ENCODE results near the gene ERICH4. TPM values are rescaled to one million over a fixed set of nuclear protein-coding genes. Genes with fewer than 3 reads are reported as not detected.

The ERICH4 gene
- total RNA-seq, 1 experiment from 2014 or later: not detected

GRCh38 chr19:41435936-41436673, 6.9 kb upstream of the ERICH4 start:
- Histone ChIP-seq H3K79me2 (ENCODE audit: low read depth) (peaks cover 6% of the 10 kb centered on the region; the same call in 1 of the 2 replicates), H3K9me2 (ENCODE audit: insufficient read depth) (no peaks in the 10 kb centered on the region), H3K4me1 (replicated peaks; ENCODE audit: insufficient read depth) (peaks cover 7% of the 10 kb centered on the region; the same call in 1 of the 2 replicates), H3K4me2 (no peak overlapping the region), H3F3A (ENCODE audit: insufficient read depth, low read depth) (peaks cover 3% of the 10 kb centered on the region; the same call in 1 of the 2 replicates), H4K20me1 (ENCODE audit: insufficient read depth) (no peaks in the 10 kb centered on the region), H3K4me3 (no peak overlapping the region), H2AFZ (no peak overlapping the region), H3K27ac (no peak overlapping the region), H3K36me3 (ENCODE audit: low read depth) (no peaks in the 10 kb centered on the region), H3K27me3 (ENCODE audit: insufficient read depth, low read depth) (no peaks in the 10 kb centered on the region), H3K9me3 (ENCODE audit: insufficient read depth, low read depth) (no peaks in the 10 kb centered on the region; the same call in 1 of the 2 replicates)
- CTCF ChIA-PET: interaction anchor here (0.6 kb wide), 1 partner anchor 834 kb away, joined by 3 read pairs; no protein-coding TSS in a partner anchor
- TF ChIP-seq CTCF (conservative IDR thresholded peaks at IDR 0.05) (no peak), EZH2 (IDR thresholded peaks at IDR 0.05; ENCODE audit: low read depth) (no peak)
- no peak for DNase-seq
- intact Hi-C loops (cut with micrococcal nuclease; ENCODE audit: unreplicated experiment): loop anchor here (10.0 kb wide), 1 partner anchor 81 kb away; the partner anchor contains the start of gene TGFB1
- no TSS peak for BruUV-seq (replicated peaks)
- POLR2A ChIA-PET (ENCODE audit: unreplicated experiment): interaction anchor here (0.5 to 0.6 kb wide), 2 partner anchors 15 to 1112 kb away, joined by 3 read pairs; no protein-coding TSS in a partner anchor

DNA sequence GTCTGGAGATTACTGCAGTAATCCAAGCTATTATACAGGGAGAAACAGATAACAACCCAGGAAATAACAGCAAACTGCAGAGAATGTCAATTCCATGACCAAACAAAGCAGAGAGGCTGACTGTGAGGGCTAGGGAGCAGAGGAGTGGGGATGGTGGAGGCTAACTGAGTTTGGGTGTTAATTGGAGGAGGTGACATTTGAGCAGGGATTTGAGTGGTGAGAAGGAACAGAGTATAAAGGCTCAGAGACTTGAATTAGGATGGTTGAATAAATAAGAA, 6.3 kb upstream of the ERICH4 start:
- Histone ChIP-seq H3F3A (ENCODE audit: insufficient read depth, low read depth) (peaks cover 3% of the 10 kb centered on the region; the same call in 1 of the 2 replicates), H3K4me2 (no peak overlapping the region), H3K36me3 (ENCODE audit: low read depth) (no peaks in the 10 kb centered on the region), H3K27ac (no peak overlapping the region), H3K4me3 (no peak overlapping the region), H4K20me1 (ENCODE audit: insufficient read depth) (no peaks in the 10 kb centered on the region), H3K27me3 (ENCODE audit: insufficient read depth, low read depth) (no peaks in the 10 kb centered on the region), H2AFZ (no peak overlapping the region), H3K79me2 (ENCODE audit: low read depth) (peaks cover 6% of the 10 kb centered on the region; the same call in 1 of the 2 replicates), H3K9me3 (ENCODE audit: insufficient read depth, low read depth) (no peaks in the 10 kb centered on the region; the same call in 1 of the 2 replicates), H3K9me2 (ENCODE audit: insufficient read depth) (no peaks in the 10 kb centered on the region), H3K4me1 (replicated peaks; ENCODE audit: insufficient read depth) (peaks cover 7% of the 10 kb centered on the region; the same call in 1 of the 2 replicates)
- TF ChIP-seq EZH2 (IDR thresholded peaks at IDR 0.05; ENCODE audit: low read depth): no peak
- TF ChIP-seq CTCF (conservative IDR thresholded peaks at IDR 0.05): no peak
- intact Hi-C loops (cut with micrococcal nuclease; ENCODE audit: unreplicated experiment): loop anchor here (10.0 kb wide), 1 partner anchor 82 kb away; the partner anchor contains the start of gene TGFB1
- ChIA-PET CTCF (no interaction called here), POLR2A (ENCODE audit: unreplicated experiment) (interaction anchor here (0.5 kb wide), 1 partner anchor 15 kb away, joined by 3 read pairs; no protein-coding TSS in a partner anchor)
- no TSS peak for BruUV-seq (replicated peaks)
- DNase-seq: no peak

GRCh38 chr19:41437944-41438574, 4.9 kb upstream of the ERICH4 start:
- Histone ChIP-seq H4K20me1 (ENCODE audit: insufficient read depth) (no peaks in the 10 kb centered on the region), H3K36me3 (ENCODE audit: low read depth) (no peaks in the 10 kb centered on the region), H3K9me2 (ENCODE audit: insufficient read depth) (no peaks in the 10 kb centered on the region), H3K9me3 (ENCODE audit: insufficient read depth, low read depth) (no peaks in the 10 kb centered on the region; the same call in 1 of the 2 replicates), H3K27me3 (ENCODE audit: insufficient read depth, low read depth) (no peaks in the 10 kb centered on the region), H3K4me3 (no peak overlapping the region), H3K4me2 (no peak overlapping the region), H2AFZ (no peak overlapping the region), H3K79me2 (ENCODE audit: low read depth) (peaks cover 6% of the 10 kb centered on the region; the same call in 1 of the 2 replicates), H3K27ac (no peak overlapping the region), H3K4me1 (replicated peaks; ENCODE audit: insufficient read depth) (peaks cover 7% of the 10 kb centered on the region; the same call in 1 of the 2 replicates), H3F3A (ENCODE audit: insufficient read depth, low read depth) (peaks cover 3% of the 10 kb centered on the region; the same call in 1 of the 2 replicates)
- ChIA-PET CTCF (interaction anchor here (0.5 kb wide), 1 partner anchor 72 kb away, joined by 7 read pairs; no protein-coding TSS in a partner anchor), POLR2A (ENCODE audit: unreplicated experiment) (no interaction called here)
- intact Hi-C loops (cut with micrococcal nuclease; ENCODE audit: unreplicated experiment): loop anchor here (10.0 kb wide), 1 partner anchor 83 kb away; the partner anchor contains the start of gene TGFB1
- no TSS peak for BruUV-seq (replicated peaks)
- no peak for TF ChIP-seq EZH2 (IDR thresholded peaks at IDR 0.05; ENCODE audit: low read depth)
- no peak for TF ChIP-seq CTCF (conservative IDR thresholded peaks at IDR 0.05)
- no peak for DNase-seq
